HG03432 (cell line): ENCODE data around the gene PIGM.

ENCODE experiments used
- ATAC-seq: cut with Tn5 transposase; IDR thresholded peaks from one replicate; pipeline ENCODE4 v1.9.1; 2021; ENCODE audit warnings: mild to moderate bottlenecking, moderate library complexity; ENCODE audit not compliant: unreplicated experiment

The PIGM gene

GRCh38 chr1:160022330-160023310 lies 9.2 kb downstream of the PIGM start:
- no peak for ATAC-seq

GRCh38 chr1:160021376-160022074 lies 10.3 kb downstream of the PIGM start:
- no peak for ATAC-seq

- ATAC-seq: no peak
Observed at GRCh38 chr1:160020196-160020595, 11.6 kb downstream of the PIGM start.

GRCh38 chr1:160018900-160019299 lies 12.9 kb downstream of the PIGM start:
- no peak for ATAC-seq

- ATAC-seq: no peak
Observed at GRCh38 chr1:160018347-160018746, 13.4 kb downstream of the PIGM start.

- no peak for ATAC-seq
Observed at GRCh38 chr1:160017592-160017991, 14.2 kb downstream of the PIGM start.

GRCh38 chr1:160011781-160012180 lies 20.0 kb downstream of the PIGM start:
- ATAC-seq: no peak

- no peak for ATAC-seq
Observed at GRCh38 chr1:160009801-160010200, 22.0 kb downstream of the PIGM start.

GRCh38 chr1:160009081-160009480 lies 22.7 kb downstream of the PIGM start:
- ATAC-seq: no peak

- ATAC-seq: no peak
Observed at GRCh38 chr1:160007577-160008200, 24.1 kb downstream of the PIGM start.

GRCh38 chr1:160006312-160006940 lies 25.4 kb downstream of the PIGM start:
- peak; percentile 68 for ATAC-seq

- ATAC-seq: no peak
Observed at GRCh38 chr1:160005070-160005469, 26.7 kb downstream of the PIGM start.

GRCh38 chr1:160004425-160004824 lies 27.4 kb downstream of the PIGM start:
- no peak for ATAC-seq

- no peak for ATAC-seq
Observed at GRCh38 chr1:160004001-160004400, 27.8 kb downstream of the PIGM start.

- ATAC-seq: no peak
Observed at GRCh38 chr1:160001440-160001839, 30.4 kb downstream of the PIGM start.

- ATAC-seq: no peak
Observed at GRCh38 chr1:159999204-159999603, 32.6 kb downstream of the PIGM start.

GRCh38 chr1:159996653-159997052 lies 35.1 kb downstream of the PIGM start:
- ATAC-seq: no peak

GRCh38 chr1:159994896-159995295 lies 36.9 kb downstream of the PIGM start:
- no peak for ATAC-seq

- no peak for ATAC-seq
Observed at GRCh38 chr1:159993911-159994310, 37.9 kb downstream of the PIGM start.

- no peak for ATAC-seq
Observed at GRCh38 chr1:159992161-159992560, 39.6 kb downstream of the PIGM start.

- no peak for ATAC-seq
Observed at GRCh38 chr1:159991513-159991912, 40.3 kb downstream of the PIGM start.
